PC-3 (cell line): ENCODE results near the gene CC2D2A. TPM values are rescaled to one million over a fixed set of nuclear protein-coding genes. Genes with fewer than 3 reads are reported as not detected.
A peak's percentile ranks its signal among the peaks of the same experiment; 100 is the strongest.

Experiments
- ATAC-seq: fragments of 200-7000 bp; cut with Tn5 transposase; 2 replicates; pipeline ENCODE4 v1.9.1; 2020; ENCODE audit warnings: mild to moderate bottlenecking, moderate library complexity
- BruUV-seq: library from RNA; stranded (reverse); fragments of 400-500 nt; replicated peaks from 2 replicates; lab custom pipeline; 2021; lab: Mats Ljungman, UMichigan
- CTCF ChIA-PET: fragments of 300-600 bp; sonication (Branson Sonifier 250); formaldehyde crosslinking; loops from one replicate; lab custom pipeline; 2022; ENCODE audit warnings: antibody characterized with exemption; lab: Charles Lee
- POLR2A ChIA-PET: fragments of 300-600 bp; sonication (Branson Sonifier 250); formaldehyde crosslinking; loops from one replicate; lab custom pipeline; 2022; ENCODE audit warnings: antibody characterized with exemption; ENCODE audit not compliant: unreplicated experiment; lab: Charles Lee
- DNase-seq: peaks from one replicate; pipeline ENCODE4 v3.0.0-alpha.2; 2015
- H2AFZ ChIP-seq: fragments of 300-600 bp; sonication (generic); 2 replicates; pipeline ENCODE4 v1.6.0; 2016; ENCODE audit warnings: antibody characterized with exemption, low read length
- H3F3A ChIP-seq: fragments of 300-600 bp; sonication (generic); one replicate; pipeline ENCODE4 v1.6.0; 2017; ENCODE audit warnings: antibody characterized with exemption, low read length, control low read depth, mild to moderate bottlenecking; ENCODE audit not compliant: unreplicated experiment
- H3K27ac ChIP-seq: fragments of 300-600 bp; sonication (generic); 2 replicates; pipeline ENCODE4 v1.5.1; 2016; ENCODE audit warnings: mild to moderate bottlenecking, low read length
- H3K27me3 ChIP-seq: fragments of 300-600 bp; sonication (generic); 2 replicates; pipeline ENCODE4 v1.6.1; 2016; ENCODE audit warnings: low read length, mixed read lengths
- H3K36me3 ChIP-seq: fragments of 300-600 bp; sonication (generic); 2 replicates; pipeline ENCODE4 v1.6.1; 2016; ENCODE audit warnings: low read depth, mixed run types, low read length, mixed read lengths
- H3K4me1 ChIP-seq: fragments of 300-600 bp; sonication (generic); 2 replicates; pipeline ENCODE4 v1.5.1; 2016; ENCODE audit warnings: low read length; ENCODE audit not compliant: insufficient read depth
- H3K4me2 ChIP-seq: fragments of 300-600 bp; sonication (generic); 2 replicates; pipeline ENCODE4 v1.6.0; 2016; ENCODE audit warnings: low read length
- H3K4me3 ChIP-seq: fragments of 300-600 bp; sonication (generic); 2 replicates; pipeline ENCODE4 v1.5.1; 2016; ENCODE audit warnings: mild to moderate bottlenecking, low read length, mixed read lengths
- H3K79me2 ChIP-seq: fragments of 300-600 bp; sonication (generic); 2 replicates; pipeline ENCODE4 v1.6.1; 2017; ENCODE audit warnings: low read length, mixed read lengths
- H3K9ac ChIP-seq: fragments of 300-600 bp; sonication (generic); 2 replicates; pipeline ENCODE4 v1.6.0; 2016; ENCODE audit warnings: mild to moderate bottlenecking, low read length
- H3K9me2 ChIP-seq: fragments of 300-600 bp; sonication (generic); replicated peaks from 2 replicates; pipeline ENCODE4 v1.6.1; 2016; ENCODE audit warnings: mixed run types, low read length, mixed read lengths
- H3K9me3 ChIP-seq: fragments of 300-600 bp; sonication (generic); 2 replicates; pipeline ENCODE4 v1.6.1; 2016; ENCODE audit warnings: low read length, mixed read lengths
- H4K20me1 ChIP-seq: fragments of 300-600 bp; sonication (generic); 2 replicates; pipeline ENCODE4 v1.6.1; 2016; ENCODE audit warnings: low read length, mixed read lengths
- EZH2 ChIP-seq: fragments of 300-600 bp; sonication (generic); IDR thresholded peaks from one replicate; pipeline ENCODE4 v1.6.1; 2017; ENCODE audit warnings: antibody characterized with exemption, mild to moderate bottlenecking, low read length; ENCODE audit not compliant: unreplicated experiment
- EZH2phosphoT487 ChIP-seq: fragments of 300-600 bp; sonication (generic); IDR thresholded peaks from 2 replicates; pipeline ENCODE4 v1.6.1; 2018; ENCODE audit warnings: mild to moderate bottlenecking, antibody characterized with exemption, low read length, borderline replicate concordance
- intact Hi-C: fragments of 100-400 bp; cut with micrococcal nuclease; formaldehyde crosslinking; loops from 2 replicates; pipeline ENCODE4 v1.9.0; 2023
- total RNA-seq: library from RNA; depleted of rRNA; stranded (reverse); fragments of >200 nt; gene quantifications from 2 replicates; pipeline ENCODE4 v1.2.3, GENCODE V29; 2014
- TF ChIP-seq, protein P1 (sequence below): fragments of 300-600 bp; sonication (generic); conservative IDR thresholded peaks from 2 replicates; pipeline ENCODE4 v1.5.1; 2017; ENCODE audit warnings: antibody characterized with exemption, low read depth, mild to moderate bottlenecking, low read length

Gene CC2D2A
- total RNA-seq, 1 experiment from 2014 or later, result 13.4 TPM

DNA sequence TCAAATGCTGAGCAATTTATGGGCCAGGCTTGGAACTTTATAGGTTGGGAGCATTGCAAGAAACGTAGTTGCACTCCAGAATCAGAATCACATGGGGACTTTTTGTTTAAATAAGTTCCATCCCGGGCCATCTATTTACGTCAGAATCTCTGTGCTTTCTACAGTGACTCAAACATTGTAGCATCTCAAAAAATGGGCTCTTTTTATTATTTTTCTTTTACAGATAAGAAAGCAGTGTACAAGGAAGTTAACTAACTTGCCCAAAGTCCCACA is 10.2 kb downstream of the CC2D2A start:
- H3K27me3 ChIP-seq, result no peaks in the 10 kb centered on the region
- CTCF ChIA-PET, result interaction anchor here (0.6 to 1.5 kb wide), 4 partner anchors 55 to 476 kb away, joined by 3 to 7 read pairs (median 5); no protein-coding TSS in a partner anchor
- no peaks in the 10 kb centered on the region for H3K36me3 ChIP-seq
- peaks cover 11% of the 10 kb centered on the region for H3K79me2 ChIP-seq
- H3K9me3 ChIP-seq, result no peaks in the 10 kb centered on the region
- no peaks in the 10 kb centered on the region for H3K9me2 ChIP-seq
- peaks cover 8% of the 10 kb centered on the region; the same call in 1 of the 2 replicates for H3K4me1 ChIP-seq
- POLR2A ChIA-PET, result no interaction called here
- TF ChIP-seq EZH2phosphoT487, result no peak
- TF ChIP-seq, protein P1, sequence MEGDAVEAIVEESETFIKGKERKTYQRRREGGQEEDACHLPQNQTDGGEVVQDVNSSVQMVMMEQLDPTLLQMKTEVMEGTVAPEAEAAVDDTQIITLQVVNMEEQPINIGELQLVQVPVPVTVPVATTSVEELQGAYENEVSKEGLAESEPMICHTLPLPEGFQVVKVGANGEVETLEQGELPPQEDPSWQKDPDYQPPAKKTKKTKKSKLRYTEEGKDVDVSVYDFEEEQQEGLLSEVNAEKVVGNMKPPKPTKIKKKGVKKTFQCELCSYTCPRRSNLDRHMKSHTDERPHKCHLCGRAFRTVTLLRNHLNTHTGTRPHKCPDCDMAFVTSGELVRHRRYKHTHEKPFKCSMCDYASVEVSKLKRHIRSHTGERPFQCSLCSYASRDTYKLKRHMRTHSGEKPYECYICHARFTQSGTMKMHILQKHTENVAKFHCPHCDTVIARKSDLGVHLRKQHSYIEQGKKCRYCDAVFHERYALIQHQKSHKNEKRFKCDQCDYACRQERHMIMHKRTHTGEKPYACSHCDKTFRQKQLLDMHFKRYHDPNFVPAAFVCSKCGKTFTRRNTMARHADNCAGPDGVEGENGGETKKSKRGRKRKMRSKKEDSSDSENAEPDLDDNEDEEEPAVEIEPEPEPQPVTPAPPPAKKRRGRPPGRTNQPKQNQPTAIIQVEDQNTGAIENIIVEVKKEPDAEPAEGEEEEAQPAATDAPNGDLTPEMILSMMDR, result no peak
- TF ChIP-seq EZH2, result no peak
- H3K4me2 ChIP-seq, result peak overlapping the region; percentile 92
- no peaks in the 10 kb centered on the region for H3F3A ChIP-seq
- peak overlapping the region; percentile 75 for H3K4me3 ChIP-seq
- peak overlapping the region; percentile 76 for H3K27ac ChIP-seq
- TSS peak; percentile 40 for BruUV-seq
- H3K9ac ChIP-seq, result peak overlapping the region; percentile 81
- peak overlapping the region; percentile 80 for H2AFZ ChIP-seq
- no peak for DNase-seq
- intact Hi-C loops, result loop anchor here (1.0 to 10.0 kb wide), 5 partner anchors 171 to 525 kb away; no protein-coding TSS in a partner anchor
- H4K20me1 ChIP-seq, result no peaks in the 10 kb centered on the region
- ATAC-seq, result no peak

DNA sequence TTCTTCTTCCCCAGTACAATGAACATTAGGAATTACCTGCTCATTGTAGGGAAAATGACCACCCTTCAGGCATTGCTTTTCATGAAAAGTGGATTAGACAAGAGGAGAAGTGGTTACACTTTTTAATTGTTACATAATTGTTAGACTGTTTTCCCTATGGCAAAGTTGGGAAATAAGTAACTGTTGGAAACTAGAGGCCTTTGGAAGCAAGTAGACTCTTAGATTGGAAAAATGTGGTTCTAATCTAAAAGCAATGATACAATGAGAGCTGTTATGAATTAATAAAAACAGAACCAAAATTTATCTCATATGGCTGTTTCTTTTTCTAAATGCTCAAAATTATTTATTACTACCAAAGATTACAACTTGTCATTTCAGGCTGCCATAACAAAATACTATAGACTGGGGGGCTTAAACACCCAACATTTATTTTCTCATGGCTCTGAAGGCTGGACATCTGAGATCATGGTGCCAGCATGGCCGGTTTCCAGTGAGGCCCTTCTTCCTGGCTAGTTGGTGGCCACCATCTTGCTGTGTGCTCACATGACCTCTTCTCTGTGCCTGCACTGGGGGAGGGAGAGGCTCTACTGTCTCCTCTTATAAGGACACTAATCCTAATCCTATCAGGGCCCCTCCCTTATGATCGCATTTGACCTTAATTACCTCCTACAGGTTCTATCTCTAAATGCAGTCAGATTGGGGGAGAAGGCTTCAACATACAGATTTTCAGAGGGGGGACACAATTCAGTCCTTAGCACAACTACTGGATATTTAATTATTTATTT is 12.5 kb downstream of the CC2D2A start:
- H3K27me3 ChIP-seq, result no peaks in the 10 kb centered on the region
- intact Hi-C loops, result no loop called here
- no peak overlapping the region for H3K4me3 ChIP-seq
- no peak for TF ChIP-seq EZH2phosphoT487
- TF ChIP-seq EZH2, result no peak
- TF ChIP-seq, protein P1, result no peak
- H3K79me2 ChIP-seq, result peaks cover 11% of the 10 kb centered on the region
- no peak overlapping the region for H3K9ac ChIP-seq
- POLR2A ChIA-PET, result no interaction called here
- DNase-seq (no peak), ATAC-seq (no peak)
- BruUV-seq, result no TSS peak
- CTCF ChIA-PET, result no interaction called here
- H2AFZ ChIP-seq, result no peak overlapping the region
- H3K36me3 ChIP-seq, result no peaks in the 10 kb centered on the region; the same call in 1 of the 2 replicates
- H3K4me1 ChIP-seq, result peaks cover 8% of the 10 kb centered on the region; the same call in 1 of the 2 replicates
- H3K27ac ChIP-seq, result no peak overlapping the region
- no peaks in the 10 kb centered on the region for H3F3A ChIP-seq
- no peaks in the 10 kb centered on the region for H3K9me2 ChIP-seq
- H3K4me2 ChIP-seq, result no peak overlapping the region
- H4K20me1 ChIP-seq, result no peaks in the 10 kb centered on the region
- no peaks in the 10 kb centered on the region for H3K9me3 ChIP-seq

DNA sequence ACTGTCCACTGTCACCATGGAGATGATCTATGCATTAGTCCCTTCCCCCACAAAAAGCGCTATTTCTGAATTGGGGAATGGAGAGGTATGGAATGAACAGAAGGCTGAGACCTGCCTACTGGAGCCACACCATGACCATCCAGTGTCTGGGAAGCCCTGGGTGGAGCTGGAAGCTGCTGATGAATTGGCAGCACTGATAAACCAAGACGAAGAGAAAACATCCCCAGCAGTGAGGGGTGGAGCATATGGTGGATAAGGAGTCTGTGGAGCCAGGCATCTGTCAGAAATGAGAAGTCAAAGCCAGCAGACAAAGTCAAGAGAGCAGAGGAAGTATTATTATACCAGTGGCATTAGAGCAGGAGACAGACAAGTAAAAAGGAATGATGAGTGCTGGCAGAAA is 13.2 kb downstream of the CC2D2A start:
- Histone ChIP-seq H4K20me1 (no peaks in the 10 kb centered on the region), H3K9me2 (no peaks in the 10 kb centered on the region), H3F3A (no peaks in the 10 kb centered on the region), H3K4me2 (no peak overlapping the region), H3K4me1 (peaks cover 8% of the 10 kb centered on the region; the same call in 1 of the 2 replicates), H3K27ac (no peak overlapping the region), H3K9ac (no peak overlapping the region), H3K27me3 (no peaks in the 10 kb centered on the region), H3K36me3 (no peaks in the 10 kb centered on the region; the same call in 1 of the 2 replicates), H2AFZ (no peak overlapping the region), H3K79me2 (peaks cover 11% of the 10 kb centered on the region), H3K4me3 (no peak overlapping the region), H3K9me3 (no peaks in the 10 kb centered on the region)
- intact Hi-C loops, result no loop called here
- no peak for TF ChIP-seq EZH2phosphoT487
- TF ChIP-seq, protein P1, result no peak
- no peak for TF ChIP-seq EZH2
- no peak for DNase-seq
- CTCF ChIA-PET, result no interaction called here
- POLR2A ChIA-PET, result no interaction called here
- ATAC-seq, result no peak
- no TSS peak for BruUV-seq
